ENCODE measurements around the gene TNC.

The TNC gene

DNA sequence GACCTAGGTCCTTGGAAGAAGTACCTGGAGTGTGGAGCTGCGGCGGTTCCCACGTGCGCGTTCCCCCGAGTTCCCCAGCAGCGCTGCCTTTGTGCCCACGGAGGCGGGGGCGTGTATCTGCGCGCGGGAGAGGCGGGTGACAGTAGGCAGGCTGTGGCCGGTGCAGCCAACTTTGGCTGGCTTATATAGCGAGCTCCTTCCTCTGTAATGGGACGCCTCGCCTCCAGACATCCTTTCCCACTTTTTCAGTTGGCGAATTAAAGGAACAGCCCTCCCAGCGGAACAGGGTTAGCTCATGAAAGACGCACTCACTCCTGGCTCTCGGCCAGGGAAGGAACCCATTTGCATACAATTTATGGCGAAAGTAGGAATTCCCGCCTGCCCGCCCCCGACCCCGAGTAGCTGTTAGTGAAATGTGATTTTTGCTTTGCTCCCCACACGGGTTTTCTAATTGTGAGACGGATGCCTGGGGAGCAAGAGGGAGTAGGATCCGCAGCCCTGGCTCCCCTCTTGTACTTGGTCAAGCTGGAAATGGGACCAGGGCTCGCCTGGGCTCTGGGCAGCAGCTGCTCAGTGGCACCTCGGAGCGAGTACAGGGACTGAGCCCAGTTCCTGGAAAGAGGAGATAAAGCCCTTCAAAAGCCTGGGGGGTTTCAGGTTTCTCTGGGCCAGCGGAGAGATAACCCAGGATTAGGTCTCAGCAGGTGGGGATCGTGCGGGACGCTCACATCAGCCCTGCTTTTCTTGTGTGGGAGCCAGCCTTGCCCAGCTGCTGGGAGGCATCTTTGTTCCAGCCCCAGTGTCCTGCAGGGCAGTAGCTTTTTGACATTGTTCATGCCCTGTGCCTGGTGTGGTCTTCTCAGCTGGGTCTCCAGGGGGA, at the start of gene TNC:
Gene TNC, minus strand, starts transcription at position 159 of the 880 bp plus-strand sequence. CDS start 27,139 bp downstream, outside the sequence.
- peak; percentile 37 for DNase-seq

GRCh38 chr9:115167175-115167574, 49.2 kb upstream of the TNC start:
- DNase-seq, result no peak

DNA sequence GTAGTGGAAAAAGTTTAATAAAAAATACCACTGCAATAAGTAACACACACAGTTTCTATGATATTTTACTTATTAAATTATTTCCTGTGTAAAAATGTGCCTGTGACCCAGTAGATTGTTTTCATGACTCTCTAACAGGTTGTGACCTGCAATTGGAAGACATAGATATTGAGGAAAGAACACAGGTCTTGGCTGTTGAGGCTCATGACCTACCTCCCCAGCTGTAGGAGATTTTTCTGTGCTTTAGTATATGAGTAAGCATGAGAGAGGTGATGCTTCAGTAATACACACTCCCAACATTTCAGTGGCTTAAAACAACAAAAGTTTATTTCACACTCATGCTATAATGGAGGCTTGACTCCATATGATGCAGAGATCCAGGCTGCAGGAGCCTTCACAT, 47.3 kb upstream of the TNC start:
- no peak for DNase-seq

DNA sequence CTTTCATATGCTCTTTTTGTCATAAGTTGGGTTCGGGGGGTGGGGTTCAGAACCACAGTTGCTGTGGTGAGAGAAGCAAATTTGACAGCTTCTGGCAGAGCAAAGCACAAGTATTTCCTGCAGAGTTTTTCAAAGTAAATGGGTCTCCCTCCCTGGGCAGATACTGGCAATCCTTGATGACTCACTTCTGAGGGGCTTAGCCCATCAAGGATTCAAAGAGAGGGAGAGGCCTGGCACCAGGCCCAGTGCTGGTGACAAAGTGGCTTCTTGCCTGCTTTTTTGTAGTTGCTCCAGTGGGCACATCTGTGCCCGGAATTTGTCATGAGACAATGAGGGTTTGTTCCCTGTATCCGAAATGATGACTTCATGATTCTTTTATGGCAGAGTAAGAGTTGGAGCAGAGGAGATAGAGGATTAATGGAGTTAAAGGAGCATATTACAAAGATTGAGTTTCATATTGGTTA, 46.6 kb upstream of the TNC start:
- peak; percentile 63 for DNase-seq

DNA sequence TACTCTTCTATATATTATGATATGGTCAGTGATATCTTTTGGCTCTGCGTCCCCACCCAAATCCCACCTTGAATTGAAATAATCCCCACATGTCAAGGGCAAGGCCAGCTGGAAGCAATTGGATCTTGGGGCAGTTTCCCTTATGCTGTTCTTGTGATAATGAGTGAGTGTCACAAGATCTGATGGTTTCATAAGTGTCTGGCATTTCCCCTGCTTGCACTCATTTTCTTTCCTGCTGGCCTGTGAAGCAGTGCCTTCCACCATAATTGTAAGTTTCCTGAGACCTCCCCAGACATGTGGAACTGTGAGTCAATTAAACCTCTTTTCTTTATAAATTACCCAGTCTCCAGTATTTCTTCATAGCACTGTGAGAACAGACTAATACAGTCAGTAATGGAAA, 45.0 kb upstream of the TNC start:
- no peak for DNase-seq

- no peak for DNase-seq
Measured at GRCh38 chr9:115161446-115161845, 43.5 kb upstream of the TNC start.

GRCh38 chr9:115158661-115159481, 40.9 kb upstream of the TNC start:
- no peak for DNase-seq

GRCh38 chr9:115157245-115157674, 39.3 kb upstream of the TNC start:
- DNase-seq, result no peak

GRCh38 chr9:115155037-115155436, 37.1 kb upstream of the TNC start:
- no peak for DNase-seq

DNA sequence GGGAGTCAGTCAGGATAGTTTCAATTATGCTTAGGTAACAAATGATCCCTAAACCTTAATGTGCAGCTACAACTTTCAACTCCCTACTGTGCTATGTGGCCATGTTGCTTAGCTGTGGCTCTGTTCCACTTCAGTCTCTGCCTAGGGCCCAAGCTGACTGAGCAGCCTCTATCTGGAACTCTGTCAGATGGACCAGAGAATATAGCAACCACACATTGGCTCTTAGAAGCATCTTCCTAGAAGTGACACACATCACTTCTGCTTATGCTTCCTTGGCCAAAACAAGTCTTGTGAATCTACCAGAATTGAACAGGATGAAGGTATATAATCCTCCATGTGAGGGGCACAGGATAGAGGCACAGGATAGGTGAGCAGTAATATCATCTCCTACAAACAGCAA, 36.7 kb upstream of the TNC start:
- DNase-seq, result no peak

DNA sequence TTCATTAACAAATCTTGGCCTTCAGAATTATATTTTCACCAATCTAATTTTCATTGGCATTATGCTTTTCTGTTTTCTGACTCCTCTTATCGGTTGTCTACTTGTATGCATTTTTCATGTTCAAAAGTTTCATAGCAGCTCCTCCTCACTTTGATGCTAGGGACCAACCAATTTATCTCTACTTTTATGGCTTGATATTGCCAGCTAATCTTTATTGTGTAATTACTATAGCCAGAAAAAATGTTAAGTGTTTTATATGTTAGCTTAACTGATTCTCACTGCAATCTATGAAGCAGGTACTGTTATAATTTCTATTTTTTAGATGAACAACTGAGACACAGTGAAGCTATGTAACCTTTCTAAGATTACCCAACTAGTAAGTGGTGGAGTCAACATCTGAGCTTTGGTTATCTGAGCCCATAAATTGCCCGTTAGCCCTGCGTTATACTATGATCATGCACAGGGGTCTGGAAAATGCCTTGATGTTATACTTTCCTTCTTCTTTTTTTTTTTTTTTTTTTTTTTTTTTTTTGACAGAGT, 34.4 kb upstream of the TNC start:
- no peak for DNase-seq

- DNase-seq, result no peak
Measured at GRCh38 chr9:115148721-115149120, 30.8 kb upstream of the TNC start.

GRCh38 chr9:115146581-115147021, 28.6 kb upstream of the TNC start:
- DNase-seq, result no peak

GRCh38 chr9:115144706-115145105, 26.7 kb upstream of the TNC start:
- no peak for DNase-seq

GRCh38 chr9:115143689-115144088, 25.7 kb upstream of the TNC start:
- DNase-seq, result no peak

DNA sequence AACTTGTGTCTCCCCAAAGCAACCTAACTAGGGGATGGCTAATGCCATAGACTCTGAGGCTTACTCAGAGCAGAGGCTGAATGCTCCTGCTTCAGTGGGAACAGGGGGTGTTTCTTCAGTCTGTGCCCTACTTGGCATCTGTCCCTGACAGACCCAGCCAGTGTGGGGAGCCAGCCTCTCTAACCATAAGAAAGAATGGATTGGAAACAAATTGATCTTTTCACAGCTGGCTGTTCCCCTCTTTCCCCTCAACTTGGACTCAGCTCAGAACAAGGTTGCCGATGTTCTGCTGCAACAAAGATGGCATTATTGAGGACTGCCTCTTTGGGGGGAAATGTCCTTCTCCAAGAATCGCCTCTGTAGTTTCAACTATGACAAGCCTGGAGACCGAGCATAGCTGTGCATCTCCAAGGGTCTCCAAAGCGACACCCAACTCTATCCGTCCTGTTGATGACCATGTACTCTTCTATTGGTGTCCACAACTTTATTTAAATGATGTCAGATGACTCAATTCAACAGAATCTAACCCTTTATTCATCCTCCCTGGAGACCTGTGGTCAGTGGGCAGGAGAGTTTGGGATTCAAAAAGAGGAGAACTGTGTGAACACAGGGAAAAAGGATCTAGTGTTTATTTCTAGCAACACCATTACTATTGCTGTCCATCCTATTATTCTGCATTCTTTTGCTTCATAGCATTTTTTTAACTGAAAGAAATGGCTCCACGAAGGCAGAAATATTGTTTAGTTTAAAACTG, 24.7 kb upstream of the TNC start:
- peak; percentile 76 for DNase-seq

DNA sequence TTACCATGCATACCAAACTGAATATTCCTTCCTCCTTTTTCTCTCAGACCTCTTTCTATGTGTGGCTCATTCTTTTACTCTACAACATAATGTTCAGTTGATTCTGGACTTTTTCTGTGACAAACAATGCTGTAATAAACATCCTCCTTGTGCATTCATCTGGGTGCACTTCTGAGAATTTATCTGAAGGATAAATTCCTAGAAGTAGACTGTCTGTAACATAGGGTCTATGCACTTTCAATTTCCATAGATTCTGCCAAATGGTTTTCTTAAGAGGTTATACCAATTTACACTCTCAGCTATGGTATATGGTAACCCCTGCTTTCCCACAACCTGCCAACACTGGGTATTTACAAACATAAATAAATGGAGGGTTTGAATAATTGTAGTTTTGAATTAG, 24.1 kb upstream of the TNC start:
- DNase-seq, result no peak

GRCh38 chr9:115141612-115142011, 23.7 kb upstream of the TNC start:
- DNase-seq, result no peak

GRCh38 chr9:115138151-115138550, 20.2 kb upstream of the TNC start:
- no peak for DNase-seq

DNA sequence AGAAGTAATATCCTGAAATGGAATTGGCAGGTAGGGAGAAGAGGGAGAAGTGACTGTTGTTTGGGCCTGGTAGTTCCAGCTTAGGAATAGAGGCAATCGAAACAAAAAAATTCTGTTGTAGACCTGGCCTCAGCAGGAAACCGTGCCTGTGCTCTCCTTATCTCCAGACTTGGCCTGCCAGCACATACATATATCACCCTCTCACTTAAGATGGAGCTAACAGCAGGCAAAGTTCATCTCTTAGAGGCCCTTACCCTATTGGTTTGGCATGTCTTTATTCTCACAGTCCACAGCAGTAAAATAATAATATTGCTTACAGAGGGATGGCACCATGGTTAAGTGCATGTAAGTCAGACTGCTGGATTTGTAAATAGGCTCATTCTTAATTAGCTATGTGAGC, 19.6 kb upstream of the TNC start:
- no peak for DNase-seq

DNA sequence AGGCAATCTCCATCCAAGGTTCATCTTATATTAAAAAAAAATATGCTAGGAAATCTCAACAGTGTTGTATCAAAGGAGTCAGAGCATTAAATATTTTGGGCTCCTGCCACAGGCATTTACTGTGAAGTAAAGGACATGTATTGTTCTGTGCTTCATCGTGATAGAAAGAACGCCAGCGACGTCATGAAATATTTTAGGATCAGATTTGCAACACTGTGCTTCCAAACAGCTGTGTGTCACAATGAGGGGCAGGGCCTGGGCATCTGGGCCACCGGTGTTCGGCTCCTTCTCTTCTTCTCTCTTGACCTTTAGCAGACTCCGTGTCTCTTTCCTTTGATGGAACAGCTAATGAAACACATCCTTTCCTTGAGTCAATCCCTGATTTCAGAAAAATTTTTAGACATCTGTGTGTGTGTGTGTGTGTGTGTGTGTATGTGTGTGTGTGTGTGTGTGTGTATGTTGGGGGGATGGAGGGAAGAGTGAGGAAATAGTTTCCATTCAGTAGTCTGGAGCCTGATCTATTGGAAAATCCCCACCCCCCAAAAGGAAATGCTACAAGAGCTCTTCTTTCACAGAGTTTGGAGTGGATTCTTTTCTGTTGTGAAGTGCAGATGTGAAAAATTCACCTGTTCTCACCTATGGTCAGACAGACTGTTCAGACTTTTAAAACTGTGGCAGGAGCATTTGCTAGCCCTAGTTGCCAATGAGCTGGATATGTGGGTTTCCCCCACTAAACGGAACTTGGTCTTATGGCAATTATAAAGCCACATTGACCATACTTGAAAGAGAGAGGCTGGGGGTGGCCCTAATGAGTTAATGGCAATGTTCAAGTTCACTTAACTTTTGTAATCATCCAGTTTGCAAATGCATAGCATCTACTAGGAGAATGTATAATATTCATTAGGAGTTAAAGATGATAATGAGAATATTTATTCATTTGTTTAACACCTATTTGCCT, 18.1 kb upstream of the TNC start:
- DNase-seq, result no peak

GRCh38 chr9:115134941-115135340, 17.0 kb upstream of the TNC start:
- no peak for DNase-seq

Data from midbrain (tissue), 1 donor.